GM19025 (cell line): ENCODE data around the gene NDUFAF7.
"Not testable (repeated sequence)": the region's sequence is repeated elsewhere in the genome, so short reads cannot be mapped to it uniquely, and the experiment has no call there.

Experiments used
- ATAC-seq: cut with Tn5 transposase; IDR thresholded peaks from one replicate; pipeline ENCODE4 v1.9.1; 2021; ENCODE audit warnings: mild to moderate bottlenecking, low read depth, moderate library complexity; ENCODE audit not compliant: unreplicated experiment

NDUFAF7 gene

DNA sequence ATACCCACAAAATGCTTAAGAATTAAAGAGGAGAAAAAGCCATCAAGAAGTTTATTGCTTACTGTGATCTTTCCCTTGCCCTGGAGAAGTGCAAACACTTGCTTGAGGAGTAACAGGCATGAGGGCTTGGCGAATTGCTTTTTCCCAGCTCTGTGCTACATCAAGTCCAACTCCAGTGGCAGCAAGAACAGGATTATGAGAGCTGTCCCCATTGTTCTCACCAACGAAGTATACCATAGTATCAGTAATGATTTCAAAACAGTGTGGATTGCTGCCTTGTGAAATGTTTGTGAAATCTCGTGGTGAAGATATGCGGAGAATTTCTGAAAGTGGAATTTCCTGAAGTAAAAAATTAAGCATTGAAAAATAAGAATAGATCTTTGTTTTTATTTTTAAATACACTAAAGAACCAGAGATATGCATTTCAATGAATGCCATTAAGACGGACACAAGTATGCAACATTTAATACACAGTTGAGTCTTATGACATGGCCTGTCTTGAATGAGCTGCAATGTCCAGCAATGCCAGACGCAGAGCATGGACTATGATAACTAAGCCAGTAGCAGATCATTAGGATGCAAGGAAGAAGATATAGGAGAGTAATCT is 43.0 kb downstream of the NDUFAF7 start:
- no peak for ATAC-seq

- no peak for ATAC-seq
Measured at GRCh38 chr2:37276291-37276690, 44.8 kb downstream of the NDUFAF7 start.

DNA sequence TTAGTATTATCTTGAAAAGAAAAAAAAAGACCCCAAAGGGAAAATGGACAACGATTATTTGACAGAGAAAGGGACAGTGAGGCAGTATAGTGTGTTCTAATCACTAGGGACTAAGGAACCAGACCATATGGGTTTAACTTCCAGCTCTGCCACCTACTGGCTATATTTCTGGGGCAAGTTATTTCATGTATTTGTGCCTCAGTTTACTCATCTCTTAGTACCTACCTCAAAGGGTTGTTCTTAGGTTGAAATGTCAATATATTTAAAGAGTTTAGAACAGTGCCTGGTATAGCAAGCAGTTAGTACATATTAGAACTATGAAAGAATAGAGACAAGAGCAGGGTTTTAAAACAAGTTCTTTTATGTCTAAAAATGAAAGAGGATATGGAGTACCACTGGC is 50.5 kb downstream of the NDUFAF7 start:
- no peak for ATAC-seq

GRCh38 chr2:37282746-37283145 is 51.3 kb downstream of the NDUFAF7 start:
- ATAC-seq, result no peak

GRCh38 chr2:37283207-37283606 is 51.7 kb downstream of the NDUFAF7 start:
- no peak for ATAC-seq

- ATAC-seq, result no peak
Measured at GRCh38 chr2:37284381-37284780, 52.9 kb downstream of the NDUFAF7 start.

- no peak for ATAC-seq
Measured at GRCh38 chr2:37287966-37288365, 56.5 kb downstream of the NDUFAF7 start.

DNA sequence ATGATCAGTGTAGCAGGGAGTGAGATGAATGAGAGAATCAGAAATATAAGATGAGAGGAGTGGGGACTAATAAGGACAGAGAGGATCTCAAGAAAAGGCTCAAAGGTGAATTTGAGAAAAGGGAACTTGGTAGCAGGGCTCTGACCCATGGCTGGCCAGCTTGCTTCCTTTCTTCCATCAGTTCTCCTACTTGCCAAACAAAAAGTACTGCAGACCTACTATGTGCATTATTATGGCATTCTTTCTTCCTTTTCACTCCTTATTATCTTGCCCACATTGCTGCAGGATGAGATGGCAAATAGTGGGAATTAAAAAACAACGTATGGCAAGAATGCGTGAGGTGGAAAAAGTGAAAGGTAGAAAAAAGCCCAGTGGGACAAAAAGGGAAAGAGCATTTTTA is 60.2 kb downstream of the NDUFAF7 start:
- no peak for ATAC-seq

DNA sequence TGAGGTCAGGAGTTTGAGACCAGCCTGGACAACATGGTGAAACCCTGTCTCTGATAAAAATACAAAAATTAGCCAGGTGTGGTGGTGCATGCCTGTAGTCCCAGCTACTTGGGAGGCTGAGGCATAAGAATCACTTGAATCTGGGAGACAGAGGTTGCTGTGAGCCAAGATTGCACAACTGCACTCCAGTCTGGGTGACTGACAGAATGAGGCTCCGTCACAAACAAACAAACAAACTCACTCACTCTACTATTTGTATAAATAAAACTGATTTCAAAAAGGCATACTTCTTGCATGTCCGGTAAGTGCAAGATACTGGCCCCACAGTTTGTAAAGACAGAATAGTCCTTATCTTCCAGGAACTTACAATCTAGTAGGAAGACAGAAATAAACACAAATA is 63.4 kb downstream of the NDUFAF7 start:
- ATAC-seq, result not testable (repeated sequence)

DNA sequence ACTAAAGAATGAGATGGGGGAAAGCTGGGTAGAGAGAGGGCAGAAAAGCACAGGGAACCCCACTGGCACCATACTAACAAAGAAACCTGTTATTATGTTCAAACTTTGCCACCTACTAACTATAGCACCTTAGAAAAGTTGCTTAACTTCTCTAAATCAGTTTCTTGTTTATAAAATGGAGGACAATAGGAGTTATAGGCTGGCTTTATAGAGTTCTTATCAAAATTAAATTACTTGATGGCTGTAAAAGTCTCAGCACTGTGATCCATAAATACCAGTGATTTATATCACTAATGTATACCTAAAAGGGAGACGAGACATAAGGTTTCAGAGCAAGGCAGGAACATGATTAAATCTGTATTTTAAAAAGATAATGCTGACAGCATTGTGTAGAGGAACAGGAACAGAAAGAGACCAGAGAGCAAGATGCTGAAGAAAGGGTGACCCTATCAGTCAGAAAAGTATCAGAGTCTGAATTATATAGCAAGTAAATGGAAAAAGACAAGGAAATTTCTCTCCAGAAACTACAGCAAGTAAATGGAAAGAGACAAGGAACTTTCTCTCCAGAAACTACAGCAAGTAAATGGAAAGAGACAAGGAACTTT is 64.1 kb downstream of the NDUFAF7 start:
- ATAC-seq, result no peak

- ATAC-seq, result no peak
Measured at GRCh38 chr2:37297632-37298031, 66.2 kb downstream of the NDUFAF7 start.
